H1 (cell line): ENCODE results near the gene PDK1. TPM values are rescaled to one million over a fixed set of nuclear protein-coding genes. Genes with fewer than 3 reads are reported as not detected.

Source experiments
- CHD7 ChIP-seq: fragments of 300-600 bp; sonication (generic); IDR thresholded peaks from 2 replicates; pipeline ENCODE4 v1.7.1; 2012; ENCODE audit warnings: low read length, moderate library complexity, mild to moderate bottlenecking, inconsistent platforms; ENCODE audit not compliant: insufficient replicate concordance
- polyA plus RNA-seq, 7 experiments: library from polyadenylated mRNA; depleted of rRNA in 3 of 7; stranded (reverse) in 5 of 7; unstranded in 2 of 7; fragments of >200 nt in 5 of 7; fragments of 200-250 nt in 2 of 7; gene quantifications; 1 replicate in 5 of 7; 2 replicates in 1 of 7; 4 replicates in 1 of 7; pipeline versions ENCODE4 v1.2.1 to v1.2.3, GENCODE V29; 2011 to 2013; ENCODE audit warnings: missing spikeins in 2 of 7, mixed read lengths in 2 of 7
- total RNA-seq: library from RNA; stranded (reverse); fragmentation: NEBNext Ultra II Directional; extraction: Animal tissue kit (Norgen Biotek cat#: 25700); gene quantifications from 2 replicates; pipeline ENCODE4 v1.2.1, GENCODE V29; 2021

The PDK1 gene
- total and polyA plus RNA-seq, 2 of the 8 experiments (the other 6 are each of a cell fraction or from before 2014, with no cell fraction given), result 18.2 to 21.9 TPM

- no peak for TF ChIP-seq CHD7
Measured at GRCh38 chr2:172606285-172606684, 50.4 kb downstream of the PDK1 start (continued).
